Astrocyte of the cerebellum (primary cell): ENCODE measurements around the gene ERG28.

Experiments
- DNase-seq: peaks from one replicate; pipeline ENCODE4 v3.0.0-alpha.2; 2011; ENCODE audit warnings: low read depth
- H3K4me3 ChIP-seq: 2 replicates; pipeline ENCODE4 v1.5.1; 2011; ENCODE audit warnings: mild to moderate bottlenecking, low read depth, low read length, moderate library complexity
- in situ Hi-C: cut with HindIII; loops from 2 replicates; pipeline ENCODE4 v1.10.0; 2017; ENCODE audit warnings: low sequenced_read_pairs
- TF ChIP-seq, protein P1 (sequence below): IDR thresholded peaks from 2 replicates; pipeline ENCODE4 v1.5.1; 2012; ENCODE audit warnings: low read length, low read depth, moderate library complexity, mild to moderate bottlenecking; ENCODE audit errors: missing control alignments

The ERG28 gene

DNA sequence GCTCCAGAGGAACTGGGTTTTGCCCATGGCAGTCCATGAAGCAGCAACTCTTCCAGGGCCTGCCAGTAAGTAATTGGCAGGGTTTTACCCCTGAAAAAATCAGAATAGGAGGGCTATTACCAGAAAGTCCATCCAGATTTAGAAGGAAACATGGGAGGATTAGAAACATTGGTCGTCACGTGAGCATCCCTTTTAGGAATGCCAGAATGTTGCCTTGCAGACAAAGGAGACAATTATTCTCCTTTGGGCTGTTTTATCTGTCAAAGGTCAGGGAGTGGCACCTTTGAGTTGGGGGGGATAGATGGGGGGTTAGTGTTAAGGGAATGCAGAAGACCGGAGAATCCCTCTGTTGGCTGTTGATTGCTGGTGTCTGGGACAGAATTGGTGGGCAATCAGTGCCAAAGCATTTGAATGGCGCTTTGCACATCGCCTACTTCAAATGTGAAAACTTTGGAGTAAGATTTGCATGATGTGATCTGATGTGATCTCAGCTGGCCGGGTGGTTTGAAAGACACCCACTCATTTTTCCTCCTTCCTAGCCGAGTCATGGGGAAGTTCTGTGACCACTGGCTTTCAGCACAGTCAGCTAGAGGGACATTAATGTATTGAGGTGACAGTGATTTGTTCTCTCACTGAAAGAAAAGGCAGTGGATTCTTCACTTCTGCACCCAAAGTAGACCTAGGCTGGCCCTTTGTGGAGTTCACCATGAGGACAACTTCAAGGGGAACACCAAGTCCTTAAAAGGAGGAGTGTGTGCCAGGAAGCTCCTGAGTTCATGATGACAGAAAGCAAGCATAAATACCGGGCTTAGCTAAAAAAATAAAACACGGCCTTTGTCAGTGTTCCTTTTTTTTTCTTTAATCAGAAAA, 50.8 kb downstream of the ERG28 start:
- H3K4me3 ChIP-seq, result no peak overlapping the region
- in situ Hi-C loops, result no loop called here
- no peak for DNase-seq
- TF ChIP-seq, protein P1, sequence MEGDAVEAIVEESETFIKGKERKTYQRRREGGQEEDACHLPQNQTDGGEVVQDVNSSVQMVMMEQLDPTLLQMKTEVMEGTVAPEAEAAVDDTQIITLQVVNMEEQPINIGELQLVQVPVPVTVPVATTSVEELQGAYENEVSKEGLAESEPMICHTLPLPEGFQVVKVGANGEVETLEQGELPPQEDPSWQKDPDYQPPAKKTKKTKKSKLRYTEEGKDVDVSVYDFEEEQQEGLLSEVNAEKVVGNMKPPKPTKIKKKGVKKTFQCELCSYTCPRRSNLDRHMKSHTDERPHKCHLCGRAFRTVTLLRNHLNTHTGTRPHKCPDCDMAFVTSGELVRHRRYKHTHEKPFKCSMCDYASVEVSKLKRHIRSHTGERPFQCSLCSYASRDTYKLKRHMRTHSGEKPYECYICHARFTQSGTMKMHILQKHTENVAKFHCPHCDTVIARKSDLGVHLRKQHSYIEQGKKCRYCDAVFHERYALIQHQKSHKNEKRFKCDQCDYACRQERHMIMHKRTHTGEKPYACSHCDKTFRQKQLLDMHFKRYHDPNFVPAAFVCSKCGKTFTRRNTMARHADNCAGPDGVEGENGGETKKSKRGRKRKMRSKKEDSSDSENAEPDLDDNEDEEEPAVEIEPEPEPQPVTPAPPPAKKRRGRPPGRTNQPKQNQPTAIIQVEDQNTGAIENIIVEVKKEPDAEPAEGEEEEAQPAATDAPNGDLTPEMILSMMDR, result no peak

DNA sequence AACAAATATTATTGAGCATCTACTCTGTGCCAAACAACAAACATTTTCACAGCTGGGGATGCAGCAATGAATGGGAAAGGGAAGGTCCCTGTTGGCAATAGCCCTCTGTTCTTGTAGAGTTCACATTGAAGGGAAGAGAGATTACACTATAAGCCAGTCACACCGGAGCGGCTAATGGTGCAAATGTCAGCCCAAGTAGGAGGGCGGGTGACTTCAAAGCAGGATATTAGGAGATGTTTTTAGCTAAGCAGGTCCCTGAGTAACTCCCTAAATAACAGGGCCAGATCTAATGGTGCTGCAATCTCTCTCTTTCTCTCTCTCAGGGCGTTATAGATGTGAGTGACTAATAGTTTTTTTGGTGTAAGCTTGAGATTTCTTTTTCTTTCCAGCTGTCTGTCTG, 51.6 kb downstream of the ERG28 start:
- TF ChIP-seq, protein P1, result no peak
- in situ Hi-C loops, result no loop called here
- no peak overlapping the region for H3K4me3 ChIP-seq
- no peak for DNase-seq

DNA sequence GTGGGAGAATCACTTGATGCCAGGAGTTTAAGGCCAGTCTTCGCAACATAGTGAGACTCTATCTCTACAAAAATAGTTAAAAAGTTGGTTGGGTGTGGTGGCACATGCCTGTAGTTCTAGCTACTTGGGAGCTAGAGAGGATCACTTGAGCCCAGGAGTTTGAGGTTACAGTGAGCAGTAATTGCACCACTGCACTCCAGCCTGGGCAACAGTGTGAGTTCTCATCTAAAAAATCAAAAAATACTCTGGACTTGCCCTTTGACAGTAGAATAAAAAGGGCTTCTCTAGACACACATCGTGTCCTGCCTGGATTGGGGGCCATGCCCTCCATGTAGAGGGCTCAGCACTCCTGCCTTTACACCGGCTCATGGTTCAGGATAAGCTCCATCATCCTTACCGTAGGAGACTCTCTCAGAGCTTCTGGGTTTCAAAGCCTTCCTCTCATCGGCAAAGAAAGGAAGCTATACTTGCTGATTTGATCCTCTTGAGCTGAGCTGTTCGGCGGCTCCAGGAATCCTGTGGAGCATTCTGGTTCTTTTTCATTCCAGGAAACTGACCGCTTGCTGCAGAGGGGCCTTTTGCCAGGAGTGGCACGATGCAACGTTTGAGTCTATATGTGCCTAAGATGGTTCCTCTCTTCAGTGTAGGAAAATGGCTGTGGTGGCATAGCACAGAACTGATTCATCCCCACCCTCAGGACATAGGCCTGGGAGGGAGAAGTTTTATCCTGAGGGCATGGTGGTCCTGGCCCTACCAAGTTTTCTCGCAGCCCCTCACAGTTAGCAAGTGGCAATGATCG, 52.6 kb downstream of the ERG28 start:
- in situ Hi-C loops, result no loop called here
- no peak for DNase-seq
- TF ChIP-seq, protein P1, result no peak
- H3K4me3 ChIP-seq, result no peak overlapping the region

DNA sequence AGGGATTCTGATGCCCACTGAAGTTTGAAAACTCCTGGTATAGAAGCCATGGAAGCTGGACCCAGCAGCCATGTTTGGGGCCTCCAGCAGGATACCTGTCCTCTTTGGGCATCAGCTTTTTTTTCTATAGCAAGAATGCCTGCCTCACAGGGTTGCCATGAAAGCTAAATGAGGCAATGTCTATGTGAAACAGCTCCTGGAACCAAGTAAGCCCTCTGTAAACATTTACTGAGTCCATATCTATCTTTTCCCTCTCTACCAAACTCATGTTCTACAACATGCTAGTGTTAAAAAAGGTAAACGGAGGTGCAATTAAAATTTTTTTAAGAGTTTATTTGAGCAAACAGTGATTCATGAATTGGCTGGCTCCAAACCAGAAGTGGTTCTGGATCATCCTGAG, 53.6 kb downstream of the ERG28 start:
- in situ Hi-C loops, result no loop called here
- TF ChIP-seq, protein P1, result no peak
- no peak for DNase-seq
- no peak overlapping the region for H3K4me3 ChIP-seq

DNA sequence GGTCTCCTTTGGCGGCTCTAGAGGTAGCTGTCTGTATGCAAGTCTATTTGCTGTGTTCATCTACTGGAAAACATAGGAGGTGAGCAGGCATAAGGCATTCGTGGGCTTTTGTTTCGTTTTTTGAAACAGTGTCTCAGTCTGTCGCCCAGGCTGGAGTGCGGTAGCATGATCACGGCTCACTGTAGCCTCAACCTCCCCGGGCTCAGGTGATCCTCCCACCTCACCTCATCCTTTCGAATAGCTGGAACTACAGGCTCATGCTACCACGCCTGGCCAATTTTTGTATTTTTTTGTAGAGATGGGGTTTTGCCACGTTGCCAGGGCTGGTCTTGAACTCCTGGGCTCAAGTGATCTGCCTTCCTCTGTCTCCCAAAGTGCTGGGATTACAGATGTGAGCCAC, 54.8 kb downstream of the ERG28 start:
- H3K4me3 ChIP-seq, result no peak overlapping the region
- TF ChIP-seq, protein P1, result no peak
- in situ Hi-C loops, result no loop called here
- DNase-seq, result no peak

DNA sequence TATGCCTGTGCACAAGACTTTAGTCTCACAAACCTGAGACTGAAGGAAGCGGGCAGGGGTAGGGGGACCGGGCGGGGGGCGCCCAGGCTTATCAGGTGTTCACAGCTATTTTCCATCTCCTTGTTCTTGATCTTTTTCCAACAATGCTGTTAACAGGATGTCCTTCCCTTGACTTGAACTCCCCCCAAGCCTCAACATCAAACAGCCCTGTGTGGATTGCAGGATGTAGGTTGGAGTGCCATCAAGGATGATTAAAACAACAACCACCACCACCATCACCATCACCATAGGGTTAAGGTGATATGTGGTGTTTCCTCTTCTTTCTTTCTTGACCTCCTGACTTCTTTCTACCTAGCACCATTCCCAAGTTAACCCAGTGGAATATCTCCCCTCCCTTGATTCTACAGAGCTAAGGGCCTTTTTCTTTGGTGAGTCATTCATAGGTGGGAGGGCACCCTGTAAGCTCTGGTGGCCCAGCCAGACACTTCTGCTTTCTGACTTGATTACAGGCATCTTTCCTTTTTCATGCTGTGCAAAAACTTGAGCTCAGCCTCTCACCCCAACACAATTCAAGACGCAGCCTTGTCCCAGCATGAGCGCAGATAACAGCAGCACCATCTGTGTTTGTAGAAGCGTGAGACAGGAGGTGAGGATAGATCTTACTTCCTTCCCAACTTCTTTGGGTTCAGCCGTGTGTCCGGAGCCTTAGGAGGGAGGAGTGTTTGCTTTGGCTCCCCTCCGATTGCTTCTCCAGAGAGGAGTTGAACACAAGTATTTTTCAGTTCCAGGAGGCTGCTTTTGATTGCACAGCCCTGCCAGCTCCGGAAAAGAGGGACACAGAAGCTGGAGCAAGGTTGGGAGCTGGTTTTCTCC, 55.5 kb downstream of the ERG28 start:
- in situ Hi-C loops, result no loop called here
- DNase-seq, result no peak
- no peak overlapping the region for H3K4me3 ChIP-seq
- TF ChIP-seq, protein P1, result no peak
